Panc1 (cell line): ENCODE measurements around the gene EMC9.

ENCODE experiments used
- CTCF ChIP-seq: fragments of 450-650 bp; IDR thresholded peaks from 2 replicates; pipeline ENCODE4 v1.5.1; 2017; ENCODE audit warnings: mild to moderate bottlenecking
- POLR2AphosphoS5 ChIP-seq: IDR thresholded peaks from 2 replicates; pipeline ENCODE4 v1.6.1; 2012; ENCODE audit warnings: mild to moderate bottlenecking, low read depth, low read length, moderate library complexity
- SIN3A ChIP-seq: IDR thresholded peaks from 2 replicates; pipeline ENCODE4 v1.6.1; 2012; ENCODE audit warnings: low read depth, mild to moderate bottlenecking, low read length, moderate library complexity, borderline replicate concordance; ENCODE audit not compliant: insufficient read depth
- TCF7L2 ChIP-seq: IDR thresholded peaks from 2 replicates; pipeline ENCODE4 v1.6.1; 2011; ENCODE audit warnings: mild to moderate bottlenecking, low read depth, low read length, inconsistent platforms

- TF ChIP-seq CTCF = no peak
- no peak for TF ChIP-seq TCF7L2
- TF ChIP-seq POLR2AphosphoS5 = no peak
- TF ChIP-seq SIN3A = no peak
Observed at GRCh38 chr14:24103451-24103850, 37.9 kb downstream of the EMC9 start.
